NCI-H1105 treated with DMSO at 0.1 percent for 48 hours (cell line): Measurements from ENCODE around the gene CD300LG.

Experiments used
- DNase-seq: peaks from one replicate; lab custom pipeline; 2025; lab: John Stamatoyannopoulos, UW

Gene CD300LG

GRCh38 chr17:43907425-43907981 lies 60.5 kb downstream of the CD300LG start, which contains the start of gene MPP2:
MPP2 (minus strand) TSS chr17:43907536; CDS start chr17:43904460, 3,076 bp downstream.
- peak; percentile 69 for DNase-seq

GRCh38 chr17:43907998-43908721 lies 61.2 kb downstream of the CD300LG start:
- peak; percentile 41 for DNase-seq

- DNase-seq: no peak
These were observed 62.7 kb downstream of the CD300LG start for GRCh38 chr17:43909537-43910231.

GRCh38 chr17:43911904-43912303 lies 64.9 kb downstream of the CD300LG start:
- DNase-seq: no peak

GRCh38 chr17:43912635-43913304 lies 65.8 kb downstream of the CD300LG start:
- DNase-seq: no peak
